H1 (cell line): ENCODE measurements around the gene RASA1. TPM values are rescaled to one million over a fixed set of nuclear protein-coding genes. Genes with fewer than 3 reads are reported as not detected.

ENCODE experiments used
- CTCF ChIP-seq, 3 experiments: IDR thresholded peaks; 1 replicate in 2 of 3; 2 replicates in 1 of 3; pipeline versions ENCODE4 v1.5.1 to v1.6.1; 2011; ENCODE audit warnings: low read length in 3 of 3, mild to moderate bottlenecking in 3 of 3, inconsistent platforms in 2 of 3, low read depth in 1 of 3, moderate library complexity in 1 of 3; ENCODE audit not compliant: insufficient read depth in 1 of 3; ENCODE audit errors: control extremely low read depth in 1 of 3
- SIN3A ChIP-seq, 2 experiments: IDR thresholded peaks in 1 of 2; conservative IDR thresholded peaks in 1 of 2; 2 replicates each; pipeline ENCODE4 v1.6.1; 2011 to 2012; ENCODE audit warnings: low read length in 2 of 2, improper control_type of control experiment in 1 of 2, low read depth in 1 of 2, mild to moderate bottlenecking in 1 of 2
- SP2 ChIP-seq: IDR thresholded peaks from 2 replicates; pipeline ENCODE4 v1.6.1; 2012; ENCODE audit warnings: mild to moderate bottlenecking, low read length, inconsistent platforms
- TCF12 ChIP-seq: IDR thresholded peaks from 2 replicates; pipeline ENCODE4 v1.6.1; 2011; ENCODE audit warnings: low read depth, mild to moderate bottlenecking, low read length
- USF2 ChIP-seq: IDR thresholded peaks from 2 replicates; pipeline ENCODE4 v1.6.1; 2011; ENCODE audit warnings: low read length, improper control_type of control experiment
- polyA plus RNA-seq, 7 experiments: library from polyadenylated mRNA; depleted of rRNA in 3 of 7; stranded (reverse) in 5 of 7; unstranded in 2 of 7; fragments of >200 nt in 5 of 7; fragments of 200-250 nt in 2 of 7; gene quantifications; 1 replicate in 5 of 7; 2 replicates in 1 of 7; 4 replicates in 1 of 7; pipeline versions ENCODE4 v1.2.1 to v1.2.3, GENCODE V29; 2011 to 2013; ENCODE audit warnings: missing spikeins in 2 of 7, mixed read lengths in 2 of 7
- total RNA-seq: library from RNA; stranded (reverse); fragmentation: NEBNext Ultra II Directional; extraction: Animal tissue kit (Norgen Biotek cat#: 25700); gene quantifications from 2 replicates; pipeline ENCODE4 v1.2.1, GENCODE V29; 2021

Gene RASA1
- total and polyA plus RNA-seq, 2 of the 8 experiments (the other 6 are each of a cell fraction or from before 2014, with no cell fraction given) = 15.9 to 33.8 TPM

DNA sequence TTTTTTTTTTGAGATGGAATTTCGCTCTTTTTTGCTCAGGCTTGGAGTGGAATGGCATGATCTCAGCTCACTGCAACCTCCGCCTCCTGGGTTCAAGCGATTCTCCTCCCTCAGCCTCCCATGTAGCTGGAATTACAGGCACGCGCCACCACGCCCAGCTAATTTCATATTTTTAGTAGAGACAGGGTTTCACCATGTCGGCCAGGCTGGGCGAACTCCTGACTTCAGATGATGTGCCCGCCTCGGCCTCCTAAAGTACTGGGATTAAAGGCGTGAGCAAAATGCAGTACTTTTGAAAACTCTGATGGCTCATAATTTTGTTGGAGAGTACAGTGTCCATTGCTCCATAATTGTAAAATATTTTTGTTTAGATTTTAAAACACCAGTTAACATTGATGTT, 92.4 kb downstream of the RASA1 start (continued):
- no peak for TF ChIP-seq CTCF (IDR thresholded peaks at IDR 0.05; ENCODE audit: control extremely low read depth in 1 of 3, insufficient read depth in 1 of 3, low read depth in 1 of 3, low read length in 3 of 3)
- TF ChIP-seq USF2 = no peak
- no peak for TF ChIP-seq SP2
- TF ChIP-seq SIN3A (conservative IDR thresholded peaks at IDR 0.05 in 1 of 2, IDR thresholded peaks at IDR 0.05 in 1 of 2; ENCODE audit: low read depth in 1 of 2, low read length in 2 of 2) = no peak
- no peak for TF ChIP-seq TCF12
